Measurements from ENCODE around the gene GALNT2. TPM values are rescaled to one million over a fixed set of nuclear protein-coding genes. Genes with fewer than 3 reads are reported as not detected.
A peak's percentile ranks its signal among the peaks of the same experiment; 100 is the strongest.

Gene GALNT2
- total and polyA plus RNA-seq, 10 donors = 7.9 to 44.8 (median 36.9) TPM

- Histone ChIP-seq H3K4me3 (no peak overlapping the region), H3K9me3 (peaks cover 0 to under 1% (median 0%) of the 10 kb centered on the region in 8 donors), H3K27ac (peak overlapping the region in 1 of 8 donors; percentile 85), H3K4me1 (peaks cover 12 to 54% (median 33%) of the 10 kb centered on the region in 6 donors), H3K36me3 (peaks cover 0 to 19% (median 0%) of the 10 kb centered on the region in 6 donors), H3K27me3 (replicated peaks in 1 of 7) (no peaks in the 10 kb centered on the region)
- no peak for DNase-seq
- intact Hi-C loops (cut with DNase I; ENCODE audit: low total_unique reads) = no loop called here
- TF ChIP-seq POLR2AphosphoS5 (IDR thresholded peaks at IDR 0.05) (no peak), CTCF (IDR thresholded peaks at IDR 0.05 in 8 of 11, conservative IDR thresholded peaks at IDR 0.05 in 3 of 11) (no peak), POLR2A (IDR thresholded peaks at IDR 0.05) (no peak)
- WGBS, 5 donors = 80 to 91% (median 85%) methylated on average over 8 of the region's 8 CpGs
Observed at GRCh38 chr1:230189341-230189740, 122.3 kb downstream of the GALNT2 start.

- peaks cover 12 to 54% (median 33%) of the 10 kb centered on the region in 6 donors for H3K4me1 ChIP-seq
Observed at GRCh38 chr1:230189824-230190223, 122.8 kb downstream of the GALNT2 start.

GRCh38 chr1:230191079-230191804 lies 124.2 kb downstream of the GALNT2 start:
- Histone ChIP-seq H3K27ac (peak overlapping the region in 6 of 8 donors; percentile 52 to 85 (median 79)), H3K4me1 (peaks cover 4 to 44% (median 27%) of the 10 kb centered on the region in 6 donors), H3K36me3 (peaks cover 0 to 24% (median 0%) of the 10 kb centered on the region in 6 donors), H3K4me3 (no peak overlapping the region), H3K9me3 (no peaks in the 10 kb centered on the region), H3K27me3 (replicated peaks in 1 of 7) (no peaks in the 10 kb centered on the region)
- WGBS, 5 donors = 48 to 58% (median 54%) methylated on average over 9 of the region's 9 CpGs
- intact Hi-C loops (cut with DNase I; ENCODE audit: low total_unique reads) = no loop called here
- DNase-seq = no peak
- TF ChIP-seq CTCF (IDR thresholded peaks at IDR 0.05 in 8 of 11, conservative IDR thresholded peaks at IDR 0.05 in 3 of 11) = no peak
- peak in 1 of 3 donors; percentile 80 for TF ChIP-seq POLR2AphosphoS5 (IDR thresholded peaks at IDR 0.05)
- TF ChIP-seq POLR2A (IDR thresholded peaks at IDR 0.05) = no peak

More at GRCh38 chr1:230189824-230190223, 122.8 kb downstream of the GALNT2 start:
- Histone ChIP-seq H3K27ac (peak overlapping the region in 3 of 8 donors; percentile 80 to 85 (median 81)), H3K9me3 (no peaks in the 10 kb centered on the region), H3K27me3 (replicated peaks in 1 of 7) (no peaks in the 10 kb centered on the region), H3K4me3 (no peak overlapping the region), H3K36me3 (peaks cover 0 to 20% (median 0%) of the 10 kb centered on the region in 6 donors)
- DNase-seq = no peak
- TF ChIP-seq POLR2AphosphoS5 (IDR thresholded peaks at IDR 0.05) = no peak
- no peak for TF ChIP-seq POLR2A (IDR thresholded peaks at IDR 0.05)
- no peak for TF ChIP-seq CTCF (IDR thresholded peaks at IDR 0.05 in 8 of 11, conservative IDR thresholded peaks at IDR 0.05 in 3 of 11)
- intact Hi-C loops (cut with DNase I; ENCODE audit: low total_unique reads) = no loop called here
- 89 to 96% (median 91%) methylated on average over 5 of the region's 5 CpGs for WGBS, 5 donors

GRCh38 chr1:230191855-230192254 lies 124.8 kb downstream of the GALNT2 start:
- Histone ChIP-seq H3K27me3 (replicated peaks in 1 of 7) (no peaks in the 10 kb centered on the region), H3K4me1 (peaks cover 4 to 38% (median 21%) of the 10 kb centered on the region in 6 donors), H3K36me3 (peaks cover 0 to 23% (median 0%) of the 10 kb centered on the region in 6 donors), H3K27ac (peak overlapping the region in 6 of 8 donors; percentile 52 to 85 (median 79)), H3K4me3 (no peak overlapping the region), H3K9me3 (no peaks in the 10 kb centered on the region)
- 76 to 88% (median 81%) methylated on average over 4 of the region's 4 CpGs for WGBS, 5 donors
- intact Hi-C loops (cut with DNase I; ENCODE audit: low total_unique reads) = no loop called here
- no peak for DNase-seq
- no peak for TF ChIP-seq POLR2AphosphoS5 (IDR thresholded peaks at IDR 0.05)
- TF ChIP-seq CTCF (IDR thresholded peaks at IDR 0.05 in 8 of 11, conservative IDR thresholded peaks at IDR 0.05 in 3 of 11) = no peak
- TF ChIP-seq POLR2A (IDR thresholded peaks at IDR 0.05) = no peak

Data from spleen (tissue), 11 donors.